Erythroblast (primary cell): ENCODE results near the gene SNAP47.

ENCODE experiments used
- GATA1 ChIP-seq: IDR thresholded peaks from 2 replicates; pipeline ENCODE4 v1.6.1; 2011; ENCODE audit warnings: low read depth, mild to moderate bottlenecking, control low read depth, low read length, moderate library complexity
- POLR2A ChIP-seq: IDR thresholded peaks from 2 replicates; pipeline ENCODE4 v1.6.1; 2011; ENCODE audit warnings: mild to moderate bottlenecking, low read length

DNA sequence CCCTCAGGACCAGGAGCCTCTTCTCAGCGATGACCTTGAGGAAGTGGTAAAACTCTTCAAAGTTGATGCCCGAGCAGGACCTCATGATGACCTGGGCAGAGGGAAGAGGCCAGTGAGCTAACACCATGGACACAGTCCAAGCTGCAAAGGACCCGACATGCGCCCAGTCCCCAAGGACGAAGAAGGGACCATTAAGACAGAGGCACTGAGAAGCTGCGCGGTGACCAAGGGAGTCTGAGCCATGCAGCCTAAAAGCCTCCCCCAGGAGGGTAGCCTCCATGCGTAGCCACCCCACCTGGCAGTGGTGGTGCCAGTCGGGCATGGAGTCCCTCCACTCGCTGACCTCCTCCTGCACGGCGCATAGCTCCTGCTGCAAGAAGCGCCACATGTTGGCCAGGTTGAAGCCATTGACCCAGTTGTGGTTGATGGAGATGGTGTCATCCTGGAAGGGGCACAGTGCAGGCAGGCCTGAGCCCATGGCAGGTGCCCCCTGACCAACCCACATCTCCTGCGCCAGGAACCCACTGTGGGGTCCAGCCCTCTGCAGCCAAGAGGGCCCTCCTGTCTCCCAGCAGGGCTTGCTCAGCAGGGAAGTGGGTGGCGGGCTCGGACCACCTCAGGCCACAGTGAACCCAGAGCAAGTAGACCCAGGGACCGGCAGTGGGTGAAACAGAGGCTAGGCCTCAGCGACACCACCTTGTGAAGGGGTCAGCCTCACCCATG is 2.5 kb upstream of the SNAP47 start:
- TF ChIP-seq POLR2A (no peak), GATA1 (no peak)
